ENCODE measurements around the gene PHF8. TPM values are rescaled to one million over a fixed set of nuclear protein-coding genes. Genes with fewer than 3 reads are reported as not detected.

Gene PHF8
- total RNA-seq, 2 donors from 2014 or later, result 19.2 to 27.7 TPM

- TF ChIP-seq POLR2A (IDR thresholded peaks at IDR 0.05) (no peak), CTCF (IDR thresholded peaks at IDR 0.05) (no peak)
- H3K36me3 ChIP-seq (replicated peaks in 1 of 2; ENCODE audit: insufficient read depth in 1 of 2, low read depth in 2 of 2), result peaks cover 0 to 4% of the 10 kb centered on the region in 2 donors
- no peak overlapping the region for H3K27ac ChIP-seq
- intact Hi-C loops (cut with DNase I), result no loop called here
- WGBS, 2 donors, result 76% methylated on average over 2 of the region's 3 CpGs; no CpG with 5 or more reads in 1 of the 2 donors
- no peak for DNase-seq
- H3K4me1 ChIP-seq, result no peaks in the 10 kb centered on the region
- ATAC-seq, result no peak
- H3K4me3 ChIP-seq, result no peak overlapping the region
- no peaks in the 10 kb centered on the region for H3K27me3 ChIP-seq
- no peaks in the 10 kb centered on the region for H3K9me3 ChIP-seq
Measured at GRCh38 chrX:53939127-53939526, 105.1 kb downstream of the PHF8 start.

- TF ChIP-seq CTCF (IDR thresholded peaks at IDR 0.05), result no peak
- 79 to 81% methylated on average over 5 of the region's 5 CpGs for WGBS, 2 donors
- intact Hi-C loops (cut with DNase I), result no loop called here
- DNase-seq (no peak), ATAC-seq (no peak)
- Histone ChIP-seq H3K27me3 (no peaks in the 10 kb centered on the region), H3K36me3 (replicated peaks in 1 of 2; ENCODE audit: insufficient read depth in 1 of 2, low read depth in 2 of 2) (no peaks in the 10 kb centered on the region), H3K4me3 (no peak overlapping the region), H3K9me3 (no peaks in the 10 kb centered on the region), H3K27ac (no peak overlapping the region), H3K4me1 (no peaks in the 10 kb centered on the region)
Measured at GRCh38 chrX:53930515-53931380, 113.5 kb downstream of the PHF8 start.

- intact Hi-C loops (cut with DNase I), result no loop called here
- Histone ChIP-seq H3K27ac (no peak overlapping the region), H3K9me3 (no peaks in the 10 kb centered on the region), H3K36me3 (replicated peaks in 1 of 2; ENCODE audit: insufficient read depth in 1 of 2, low read depth in 2 of 2) (no peaks in the 10 kb centered on the region), H3K4me3 (no peak overlapping the region), H3K4me1 (no peaks in the 10 kb centered on the region), H3K27me3 (no peaks in the 10 kb centered on the region)
- DNase-seq (no peak), ATAC-seq (no peak)
- TF ChIP-seq POLR2A (IDR thresholded peaks at IDR 0.05), result no peak
- no peak for TF ChIP-seq CTCF (IDR thresholded peaks at IDR 0.05)
- 8 to 18% methylated on average over 5 of the region's 5 CpGs for whole genome bisulfite sequencing, 2 donors
Measured at GRCh38 chrX:53926030-53926429, 118.2 kb downstream of the PHF8 start.

DNA sequence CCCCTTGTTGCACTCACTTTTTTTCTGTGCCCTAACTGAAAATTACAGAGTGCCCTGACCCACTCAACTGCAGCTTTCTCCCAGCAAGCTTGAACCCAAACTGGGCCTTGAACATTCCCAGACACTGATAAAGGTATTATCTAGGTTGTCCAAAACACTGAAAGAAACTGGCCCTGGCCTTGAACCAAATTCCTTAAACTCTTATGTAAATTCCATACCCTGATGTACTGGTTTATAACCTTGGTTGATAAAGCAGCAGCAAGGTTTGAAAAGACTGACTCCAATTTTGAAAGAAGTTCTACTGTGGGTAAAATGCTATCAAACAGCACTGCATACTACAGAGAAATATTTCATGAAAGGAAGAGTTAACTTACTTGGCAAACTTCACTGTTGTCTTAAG, 125.6 kb downstream of the PHF8 start:
- no peaks in the 10 kb centered on the region for H3K36me3 ChIP-seq (replicated peaks in 1 of 2; ENCODE audit: insufficient read depth in 1 of 2, low read depth in 2 of 2)
- H3K4me3 ChIP-seq, result no peak overlapping the region
- TF ChIP-seq POLR2A (IDR thresholded peaks at IDR 0.05), result no peak
- no peak for TF ChIP-seq CTCF (IDR thresholded peaks at IDR 0.05)
- ATAC-seq, result peak; percentile 56
- no peaks in the 10 kb centered on the region for H3K9me3 ChIP-seq
- H3K27ac ChIP-seq, result no peak overlapping the region
- peak in 3 of 4 donors; percentile 12 to 46 (median 14) for DNase-seq
- intact Hi-C loops (cut with DNase I), result no loop called here
- no peaks in the 10 kb centered on the region for H3K27me3 ChIP-seq
- H3K4me1 ChIP-seq, result no peaks in the 10 kb centered on the region

DNA sequence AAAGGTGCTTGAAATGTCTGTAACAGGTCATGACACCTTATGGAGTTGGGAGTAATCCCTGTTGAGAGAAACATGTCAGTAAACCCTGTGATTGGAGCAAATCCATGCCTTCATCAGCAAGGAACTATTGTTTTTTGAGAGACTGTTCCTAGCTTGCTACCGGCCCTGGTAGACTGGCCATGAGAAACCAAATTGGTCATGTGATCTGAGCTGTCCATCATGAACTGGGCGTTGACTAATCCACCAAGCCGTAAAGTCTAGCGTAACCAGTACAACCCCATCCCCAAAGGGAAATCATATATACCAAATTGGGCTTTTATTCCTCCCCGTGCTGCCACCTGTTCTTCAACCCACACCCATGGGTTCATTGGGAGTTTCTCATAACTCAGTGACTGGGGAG, 143.7 kb downstream of the PHF8 start:
- no peak for ATAC-seq
- Histone ChIP-seq H3K4me3 (no peak overlapping the region), H3K27ac (no peak overlapping the region), H3K4me1 (no peaks in the 10 kb centered on the region), H3K9me3 (no peaks in the 10 kb centered on the region), H3K27me3 (no peaks in the 10 kb centered on the region), H3K36me3 (replicated peaks in 1 of 2; ENCODE audit: insufficient read depth in 1 of 2, low read depth in 2 of 2) (no peaks in the 10 kb centered on the region)
- intact Hi-C loops (cut with DNase I), result no loop called here
- TF ChIP-seq CTCF (IDR thresholded peaks at IDR 0.05) (no peak), POLR2A (IDR thresholded peaks at IDR 0.05) (no peak)
- WGBS, 2 donors, result 74 to 77% methylated on average over 4 to 5 of the region's 5 CpGs
- no peak for DNase-seq
